OCI-LY7 (cell line): Measurements from ENCODE around the gene CDKN1C. TPM values are rescaled to one million over a fixed set of nuclear protein-coding genes. Genes with fewer than 3 reads are reported as not detected.

ENCODE experiments used
- BruUV-seq: library from RNA; stranded (reverse); fragments of 400-500 nt; replicated peaks from 2 replicates; lab custom pipeline; 2021; lab: Mats Ljungman, UMichigan
- CTCF ChIA-PET: fragments of 300-600 bp; sonication (Branson Sonifier 250); formaldehyde crosslinking; loops from one replicate; lab custom pipeline; 2022; ENCODE audit warnings: antibody characterized with exemption; ENCODE audit not compliant: unreplicated experiment; lab: Charles Lee
- POLR2A ChIA-PET: fragments of 300-600 bp; sonication (Branson Sonifier 250); formaldehyde crosslinking; loops from one replicate; lab custom pipeline; 2022; ENCODE audit warnings: antibody characterized with exemption; lab: Charles Lee
- DNase-seq: peaks from one replicate; pipeline ENCODE4 v3.0.0-alpha.2; 2015; ENCODE audit warnings: low spot score
- H2AFZ ChIP-seq: fragments of 200-600 bp; sonication (generic), shearing (Covaris generic); 2 replicates; pipeline ENCODE4 v1.6.1; 2014; ENCODE audit warnings: mild to moderate bottlenecking, antibody characterized with exemption, low read length, moderate library complexity
- H3K27ac ChIP-seq: fragments of 200-600 bp; sonication (generic); 2 replicates; pipeline ENCODE4 v1.5.1; 2014; ENCODE audit warnings: mixed run types, low read depth, mild to moderate bottlenecking, moderate library complexity, low read length, inconsistent platforms; ENCODE audit not compliant: poor library complexity, severe bottlenecking
- H3K36me3 ChIP-seq: fragments of 200-600 bp; sonication (generic); 2 replicates; pipeline ENCODE4 v1.6.1; 2014; ENCODE audit warnings: mild to moderate bottlenecking, antibody characterized with exemption, low read length, moderate library complexity, mixed read lengths; ENCODE audit not compliant: insufficient read depth
- H3K4me1 ChIP-seq: fragments of 200-600 bp; sonication (generic); 2 replicates; pipeline ENCODE4 v1.5.1; 2014; ENCODE audit warnings: mild to moderate bottlenecking, low read length; ENCODE audit not compliant: insufficient read depth, poor library complexity, severe bottlenecking
- H3K4me2 ChIP-seq: fragments of 200-600 bp; sonication (generic); 2 replicates; pipeline ENCODE4 v1.6.1; 2014; ENCODE audit warnings: mild to moderate bottlenecking, low read length
- H3K4me3 ChIP-seq: fragments of 200-600 bp; sonication (generic); 2 replicates; pipeline ENCODE4 v1.5.1; 2014; ENCODE audit warnings: mild to moderate bottlenecking, low read depth, low read length; ENCODE audit not compliant: poor library complexity, severe bottlenecking
- H3K79me2 ChIP-seq: fragments of 200-600 bp; sonication (generic); 2 replicates; pipeline ENCODE4 v1.6.1; 2016; ENCODE audit warnings: low read depth, mild to moderate bottlenecking, low read length, moderate library complexity, mixed read lengths; ENCODE audit not compliant: insufficient read depth
- H3K9me2 ChIP-seq: fragments of 200-600 bp; sonication (generic); 2 replicates; pipeline ENCODE4 v1.6.1; 2016; ENCODE audit warnings: mild to moderate bottlenecking, low read length, mixed read lengths; ENCODE audit not compliant: insufficient read depth
- H3K9me3 ChIP-seq: fragments of 200-600 bp; sonication (generic); 2 replicates; pipeline ENCODE4 v1.6.1; 2014; ENCODE audit warnings: mild to moderate bottlenecking, mixed run types, low read length, mixed read lengths
- H4K20me1 ChIP-seq: fragments of 200-600 bp; sonication (generic); 2 replicates; pipeline ENCODE4 v1.6.1; 2014; ENCODE audit warnings: mild to moderate bottlenecking, antibody characterized with exemption, low read length, moderate library complexity, mixed read lengths; ENCODE audit not compliant: insufficient read depth
- EZH2phosphoT487 ChIP-seq: fragments of 200-600 bp; sonication (generic); IDR thresholded peaks from 2 replicates; pipeline ENCODE4 v1.6.1; 2018; ENCODE audit warnings: low read depth, borderline replicate concordance, mild to moderate bottlenecking, mixed run types, antibody characterized with exemption, low read length, moderate library complexity, mixed read lengths
- intact Hi-C: fragments of 100-400 bp; cut with micrococcal nuclease; formaldehyde crosslinking; loops from one replicate; pipeline ENCODE4 v1.10.0; 2022; ENCODE audit not compliant: unreplicated experiment
- small RNA-seq: library from RNA; depleted of rRNA; stranded (forward); fragments of <200 nt; gene quantifications from one replicate; pipeline ENCODE3, GENCODE V24; 2014
- total RNA-seq, 2 experiments: library from RNA; depleted of rRNA in 1 of 2; stranded (reverse); fragments of >200 nt in 1 of 2; shearing (Covaris generic) in 1 of 2; gene quantifications; 2 replicates each; pipeline ENCODE4 v1.2.3, GENCODE V29; 2014 to 2022
- TF ChIP-seq, protein P1 (sequence below): fragments of 200-600 bp; sonication (generic); conservative IDR thresholded peaks from 2 replicates; pipeline ENCODE4 v1.5.1; 2014; ENCODE audit warnings: mild to moderate bottlenecking, antibody characterized with exemption, low read length, moderate library complexity, mixed read lengths

The CDKN1C gene
- total RNA-seq, 2 experiments from 2014 or later = 0.13 to 0.55 TPM

DNA sequence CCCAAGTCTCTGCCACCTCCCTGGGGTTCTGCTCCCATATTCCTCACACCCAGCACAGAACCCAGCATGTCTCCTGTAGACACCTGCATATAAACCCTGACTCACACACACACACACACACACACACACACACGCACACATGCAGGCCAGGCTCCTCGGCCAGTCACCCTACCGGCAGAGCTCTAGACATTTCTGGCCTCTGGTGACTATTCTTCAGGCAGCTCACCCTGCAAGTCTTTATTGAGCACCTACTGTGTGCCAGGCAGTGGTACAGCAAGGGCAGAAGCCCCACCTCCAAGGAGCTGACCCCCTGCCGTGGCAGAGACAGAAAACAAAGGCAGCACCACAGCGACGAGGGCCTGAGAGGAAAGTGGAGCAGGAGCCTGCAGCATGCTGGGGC lies 50.3 kb downstream of the CDKN1C start:
- Histone ChIP-seq H3K27ac (no peak overlapping the region), H3K79me2 (no peaks in the 10 kb centered on the region), H3K4me3 (no peak overlapping the region), H3K9me2 (no peaks in the 10 kb centered on the region), H4K20me1 (no peaks in the 10 kb centered on the region), H3K9me3 (no peaks in the 10 kb centered on the region), H3K4me1 (no peaks in the 10 kb centered on the region), H3K36me3 (no peaks in the 10 kb centered on the region), H2AFZ (no peak overlapping the region), H3K4me2 (no peak overlapping the region)
- DNase-seq = no peak
- intact Hi-C loops = no loop called here
- TF ChIP-seq EZH2phosphoT487 = no peak
- TF ChIP-seq, protein P1, sequence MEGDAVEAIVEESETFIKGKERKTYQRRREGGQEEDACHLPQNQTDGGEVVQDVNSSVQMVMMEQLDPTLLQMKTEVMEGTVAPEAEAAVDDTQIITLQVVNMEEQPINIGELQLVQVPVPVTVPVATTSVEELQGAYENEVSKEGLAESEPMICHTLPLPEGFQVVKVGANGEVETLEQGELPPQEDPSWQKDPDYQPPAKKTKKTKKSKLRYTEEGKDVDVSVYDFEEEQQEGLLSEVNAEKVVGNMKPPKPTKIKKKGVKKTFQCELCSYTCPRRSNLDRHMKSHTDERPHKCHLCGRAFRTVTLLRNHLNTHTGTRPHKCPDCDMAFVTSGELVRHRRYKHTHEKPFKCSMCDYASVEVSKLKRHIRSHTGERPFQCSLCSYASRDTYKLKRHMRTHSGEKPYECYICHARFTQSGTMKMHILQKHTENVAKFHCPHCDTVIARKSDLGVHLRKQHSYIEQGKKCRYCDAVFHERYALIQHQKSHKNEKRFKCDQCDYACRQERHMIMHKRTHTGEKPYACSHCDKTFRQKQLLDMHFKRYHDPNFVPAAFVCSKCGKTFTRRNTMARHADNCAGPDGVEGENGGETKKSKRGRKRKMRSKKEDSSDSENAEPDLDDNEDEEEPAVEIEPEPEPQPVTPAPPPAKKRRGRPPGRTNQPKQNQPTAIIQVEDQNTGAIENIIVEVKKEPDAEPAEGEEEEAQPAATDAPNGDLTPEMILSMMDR = no peak
- POLR2A ChIA-PET = no interaction called here
- CTCF ChIA-PET = no interaction called here
- BruUV-seq = no TSS peak

DNA sequence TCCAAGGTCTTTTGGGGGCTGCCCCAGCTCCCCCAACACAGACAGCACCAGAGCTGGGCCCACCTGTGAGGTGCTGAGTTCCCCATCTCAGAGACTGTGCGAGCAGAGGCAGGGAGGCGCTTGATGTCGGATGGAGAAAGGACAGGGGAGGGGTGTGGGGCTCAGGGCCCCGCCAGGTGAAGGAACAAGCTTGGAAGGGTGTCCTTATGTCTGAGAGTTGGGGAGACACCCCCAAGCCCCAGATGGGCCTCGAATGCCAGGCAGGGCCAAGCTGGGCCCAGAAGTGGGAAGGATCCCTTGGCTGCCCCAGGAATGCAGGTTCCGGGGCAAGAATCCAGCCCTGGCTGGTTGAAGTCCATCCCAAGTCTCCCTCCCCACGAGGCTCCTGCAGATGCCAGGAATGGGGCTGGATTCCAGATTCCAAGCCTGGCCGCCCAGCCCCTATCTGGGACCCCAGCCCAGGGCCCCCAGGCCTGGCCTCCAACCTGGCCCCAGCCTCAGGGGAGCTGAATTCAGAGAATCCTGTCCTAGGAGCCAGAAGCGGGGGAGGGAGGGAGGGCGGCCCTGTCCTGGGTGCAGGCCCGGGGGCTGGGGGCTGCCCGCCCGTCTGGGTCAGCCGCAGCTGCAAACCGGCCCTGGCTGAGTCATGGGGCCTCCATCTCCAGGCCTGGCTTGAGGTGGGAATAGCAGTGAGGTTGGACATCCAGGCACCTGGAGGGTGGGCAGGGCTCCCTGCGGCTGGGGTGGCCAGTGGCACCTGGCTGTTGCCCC lies 50.9 kb downstream of the CDKN1C start:
- Histone ChIP-seq H3K9me2 (no peaks in the 10 kb centered on the region), H3K27ac (no peak overlapping the region), H3K79me2 (no peaks in the 10 kb centered on the region), H3K4me3 (no peak overlapping the region), H3K4me1 (no peaks in the 10 kb centered on the region), H4K20me1 (no peaks in the 10 kb centered on the region), H3K9me3 (no peaks in the 10 kb centered on the region), H3K36me3 (no peaks in the 10 kb centered on the region), H2AFZ (no peak overlapping the region), H3K4me2 (no peak overlapping the region)
- DNase-seq = no peak
- ChIA-PET CTCF (no interaction called here), POLR2A (no interaction called here)
- intact Hi-C loops = no loop called here
- no TSS peak for BruUV-seq
- TF ChIP-seq EZH2phosphoT487 = no peak

DNA sequence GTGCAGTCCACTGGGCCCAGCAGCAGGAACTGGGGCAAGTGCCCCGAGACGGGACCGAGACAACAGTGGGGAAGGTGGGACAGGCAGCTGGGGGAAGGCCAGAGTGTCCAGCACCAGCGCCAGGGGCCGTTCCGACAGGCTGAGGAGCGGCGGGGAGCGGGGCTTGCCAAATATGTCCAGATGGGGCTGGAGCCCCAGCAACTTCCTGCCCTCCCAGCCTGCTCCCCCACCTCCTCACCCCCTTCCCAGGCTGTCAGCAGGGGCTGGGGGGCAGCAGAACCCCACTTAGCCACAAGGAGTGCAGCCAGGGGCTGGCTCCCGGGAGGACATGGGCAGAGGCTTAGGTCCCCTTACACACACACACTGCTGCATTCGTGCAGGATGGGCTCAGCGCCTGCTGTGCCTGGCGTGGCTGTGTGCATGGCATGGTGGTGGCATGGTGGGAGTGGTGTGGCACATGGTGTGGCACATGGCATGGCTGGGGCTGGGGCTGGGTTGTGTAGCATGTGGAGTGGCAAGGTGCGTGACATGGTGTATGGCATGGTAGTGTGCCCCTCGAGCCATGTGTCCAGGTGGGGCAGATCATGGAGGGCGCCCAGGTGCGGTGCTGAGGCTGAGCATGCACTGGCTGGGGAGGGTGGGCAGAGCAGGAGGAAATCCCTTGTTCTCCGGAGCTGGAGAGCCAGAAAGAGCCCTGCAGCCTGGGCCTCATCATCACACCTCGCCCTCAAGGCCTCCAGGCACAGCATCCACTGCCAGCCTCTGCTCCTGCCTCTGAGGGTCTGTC lies 51.7 kb downstream of the CDKN1C start:
- no peak overlapping the region for H2AFZ ChIP-seq
- intact Hi-C loops = no loop called here
- DNase-seq = no peak
- no peak overlapping the region for H3K4me2 ChIP-seq
- H3K36me3 ChIP-seq = no peaks in the 10 kb centered on the region
- no peak overlapping the region for H3K27ac ChIP-seq
- H3K9me2 ChIP-seq = no peaks in the 10 kb centered on the region
- no peak overlapping the region for H3K4me3 ChIP-seq
- no peaks in the 10 kb centered on the region for H3K79me2 ChIP-seq
- ChIA-PET CTCF (no interaction called here), POLR2A (no interaction called here)
- H3K9me3 ChIP-seq = no peaks in the 10 kb centered on the region; the same call in 1 of the 2 replicates
- no peaks in the 10 kb centered on the region for H4K20me1 ChIP-seq
- TF ChIP-seq EZH2phosphoT487 = no peak
- TF ChIP-seq, protein P1 = no peak
- no TSS peak for BruUV-seq
- no peaks in the 10 kb centered on the region for H3K4me1 ChIP-seq

Small RNA genes lying within 50 kb of the gene (small RNA-seq; reads per million reads assigned to genes)
- not detected for gene AC013791.1

Other genes starting within 250 kb of the CDKN1C start
- 2.5 and 2.9 TPM in 2 replicates for gene KCNQ1OT1, start 185.8 kb downstream of the CDKN1C start, total RNA-seq (2014; rRNA removed; shearing (Covaris generic))
- 3.4 TPM in 2 replicates for gene KCNQ1OT1, start 185.8 kb downstream of the CDKN1C start, total RNA-seq (2022)
- 0.16 and 1.0 TPM in 2 replicates for gene PHLDA2, start 43.6 kb upstream of the CDKN1C start, total RNA-seq (2014; rRNA removed; shearing (Covaris generic))
- gene PHLDA2, start 43.6 kb upstream of the CDKN1C start, total RNA-seq (2022) = 0.34 and 0.50 TPM in 2 replicates
- gene NAP1L4, start 106.6 kb upstream of the CDKN1C start, total RNA-seq (2014; rRNA removed; shearing (Covaris generic)) = 152 and 247 TPM in 2 replicates
- 183 and 188 TPM in 2 replicates for gene NAP1L4, start 106.6 kb upstream of the CDKN1C start, total RNA-seq (2022)
- 58.3 and 62.4 TPM in 2 replicates for gene CARS1, start 171.6 kb upstream of the CDKN1C start, total RNA-seq (2014; rRNA removed; shearing (Covaris generic))
- gene CARS1, start 171.6 kb upstream of the CDKN1C start, total RNA-seq (2022) = 88.8 and 92.6 TPM in 2 replicates